Measurements from ENCODE around the gene RLN1. TPM values are rescaled to one million over a fixed set of nuclear protein-coding genes. Genes with fewer than 3 reads are reported as not detected.

Gene RLN1
- total and polyA plus RNA-seq, 2 experiments from 2014 or later: 1.2 to 3.0 TPM

DNA sequence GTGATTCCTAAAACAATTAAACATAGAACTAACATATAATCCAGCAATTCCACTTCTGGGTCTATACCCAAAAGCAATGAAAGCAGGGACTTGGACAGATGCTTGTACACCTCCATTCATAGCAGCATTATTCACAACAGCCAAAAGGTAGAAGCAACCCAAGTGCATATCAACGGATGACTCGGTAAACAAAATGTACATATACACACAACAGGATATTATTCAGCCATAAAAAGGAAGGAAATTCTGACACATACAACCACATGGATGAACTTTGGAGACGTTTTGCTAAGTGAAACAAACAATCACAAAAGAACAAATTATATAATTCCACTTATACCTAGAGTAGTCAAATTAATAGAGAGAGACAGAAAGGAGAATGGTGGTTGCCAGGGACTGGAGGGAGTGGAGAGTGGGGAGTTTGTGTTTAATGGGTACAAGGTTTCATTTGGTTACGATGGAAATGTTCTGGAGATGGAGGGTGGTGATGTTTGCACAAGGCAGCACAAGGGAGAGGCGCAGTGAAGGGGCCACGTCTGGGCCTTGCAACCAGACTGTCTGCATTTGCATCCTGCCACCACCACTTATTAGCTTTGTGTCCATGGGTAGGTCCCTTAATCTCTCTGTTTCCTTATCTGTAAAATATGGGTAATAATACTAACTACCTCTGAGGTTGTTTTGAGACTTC is 36.3 kb upstream of the RLN1 start:
- no peak for ATAC-seq
- Histone ChIP-seq H3K79me2 (replicated peaks; ENCODE audit: insufficient read depth) (no peaks in the 10 kb centered on the region), H3K4me2 (no peak overlapping the region), H3K27me3 (ENCODE audit: insufficient read depth) (no peaks in the 10 kb centered on the region), H3F3A (replicated peaks; ENCODE audit: low read depth) (no peaks in the 10 kb centered on the region), H3K27ac (ENCODE audit: low read depth) (no peak overlapping the region), H3K36me3 (ENCODE audit: insufficient read depth) (no peaks in the 10 kb centered on the region), H2AFZ (no peak overlapping the region), H3K4me3 (no peak overlapping the region), H3K4me1 (ENCODE audit: insufficient read depth) (peaks cover 7% of the 10 kb centered on the region), H4K20me1 (replicated peaks; ENCODE audit: insufficient read depth) (no peaks in the 10 kb centered on the region), H3K9me2 (ENCODE audit: insufficient read depth) (0 out of 2 replicates have a peak, but pooled peaks cover 3% of the 10 kb centered on the region)
- no peaks in the 10 kb centered on the region for H3K36me3 Mint-ChIP-seq (ENCODE audit: low read depth)
- peaks cover 3% of the 10 kb centered on the region for H3K27me3 Mint-ChIP-seq (ENCODE audit: insufficient read depth, low read depth, poor library complexity)
- TF ChIP-seq EZH2phosphoT487 (IDR thresholded peaks at IDR 0.05; ENCODE audit: unreplicated experiment) (no peak), CREB1 (CRISPR knock-in tag; IDR thresholded peaks at IDR 0.05; ENCODE audit: low read depth) (no peak), STAT1 (IDR thresholded peaks at IDR 0.05; ENCODE audit: unreplicated experiment) (no peak), JUNB (IDR thresholded peaks at IDR 0.05; ENCODE audit: unreplicated experiment) (no peak), ZNF114 (CRISPR knock-in tag; IDR thresholded peaks at IDR 0.05) (no peak), NANOG (IDR thresholded peaks at IDR 0.05; ENCODE audit: borderline replicate concordance) (no peak), POLR2AphosphoS5 (IDR thresholded peaks at IDR 0.05; ENCODE audit: low read depth) (no peak), EZH2 (IDR thresholded peaks at IDR 0.05; ENCODE audit: low read depth, unreplicated experiment) (no peak), ZNF331 (CRISPR knock-in tag; IDR thresholded peaks at IDR 0.05; ENCODE audit: low read depth) (no peak)
- TF ChIP-seq, protein P1, sequence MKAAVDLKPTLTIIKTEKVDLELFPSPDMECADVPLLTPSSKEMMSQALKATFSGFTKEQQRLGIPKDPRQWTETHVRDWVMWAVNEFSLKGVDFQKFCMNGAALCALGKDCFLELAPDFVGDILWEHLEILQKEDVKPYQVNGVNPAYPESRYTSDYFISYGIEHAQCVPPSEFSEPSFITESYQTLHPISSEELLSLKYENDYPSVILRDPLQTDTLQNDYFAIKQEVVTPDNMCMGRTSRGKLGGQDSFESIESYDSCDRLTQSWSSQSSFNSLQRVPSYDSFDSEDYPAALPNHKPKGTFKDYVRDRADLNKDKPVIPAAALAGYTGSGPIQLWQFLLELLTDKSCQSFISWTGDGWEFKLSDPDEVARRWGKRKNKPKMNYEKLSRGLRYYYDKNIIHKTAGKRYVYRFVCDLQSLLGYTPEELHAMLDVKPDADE (IDR thresholded peaks at IDR 0.05): no peak
- TF ChIP-seq, protein P2, sequence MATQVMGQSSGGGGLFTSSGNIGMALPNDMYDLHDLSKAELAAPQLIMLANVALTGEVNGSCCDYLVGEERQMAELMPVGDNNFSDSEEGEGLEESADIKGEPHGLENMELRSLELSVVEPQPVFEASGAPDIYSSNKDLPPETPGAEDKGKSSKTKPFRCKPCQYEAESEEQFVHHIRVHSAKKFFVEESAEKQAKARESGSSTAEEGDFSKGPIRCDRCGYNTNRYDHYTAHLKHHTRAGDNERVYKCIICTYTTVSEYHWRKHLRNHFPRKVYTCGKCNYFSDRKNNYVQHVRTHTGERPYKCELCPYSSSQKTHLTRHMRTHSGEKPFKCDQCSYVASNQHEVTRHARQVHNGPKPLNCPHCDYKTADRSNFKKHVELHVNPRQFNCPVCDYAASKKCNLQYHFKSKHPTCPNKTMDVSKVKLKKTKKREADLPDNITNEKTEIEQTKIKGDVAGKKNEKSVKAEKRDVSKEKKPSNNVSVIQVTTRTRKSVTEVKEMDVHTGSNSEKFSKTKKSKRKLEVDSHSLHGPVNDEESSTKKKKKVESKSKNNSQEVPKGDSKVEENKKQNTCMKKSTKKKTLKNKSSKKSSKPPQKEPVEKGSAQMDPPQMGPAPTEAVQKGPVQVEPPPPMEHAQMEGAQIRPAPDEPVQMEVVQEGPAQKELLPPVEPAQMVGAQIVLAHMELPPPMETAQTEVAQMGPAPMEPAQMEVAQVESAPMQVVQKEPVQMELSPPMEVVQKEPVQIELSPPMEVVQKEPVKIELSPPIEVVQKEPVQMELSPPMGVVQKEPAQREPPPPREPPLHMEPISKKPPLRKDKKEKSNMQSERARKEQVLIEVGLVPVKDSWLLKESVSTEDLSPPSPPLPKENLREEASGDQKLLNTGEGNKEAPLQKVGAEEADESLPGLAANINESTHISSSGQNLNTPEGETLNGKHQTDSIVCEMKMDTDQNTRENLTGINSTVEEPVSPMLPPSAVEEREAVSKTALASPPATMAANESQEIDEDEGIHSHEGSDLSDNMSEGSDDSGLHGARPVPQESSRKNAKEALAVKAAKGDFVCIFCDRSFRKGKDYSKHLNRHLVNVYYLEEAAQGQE (IDR thresholded peaks at IDR 0.05; ENCODE audit: unreplicated experiment): no peak
- TF ChIP-seq, protein P3, sequence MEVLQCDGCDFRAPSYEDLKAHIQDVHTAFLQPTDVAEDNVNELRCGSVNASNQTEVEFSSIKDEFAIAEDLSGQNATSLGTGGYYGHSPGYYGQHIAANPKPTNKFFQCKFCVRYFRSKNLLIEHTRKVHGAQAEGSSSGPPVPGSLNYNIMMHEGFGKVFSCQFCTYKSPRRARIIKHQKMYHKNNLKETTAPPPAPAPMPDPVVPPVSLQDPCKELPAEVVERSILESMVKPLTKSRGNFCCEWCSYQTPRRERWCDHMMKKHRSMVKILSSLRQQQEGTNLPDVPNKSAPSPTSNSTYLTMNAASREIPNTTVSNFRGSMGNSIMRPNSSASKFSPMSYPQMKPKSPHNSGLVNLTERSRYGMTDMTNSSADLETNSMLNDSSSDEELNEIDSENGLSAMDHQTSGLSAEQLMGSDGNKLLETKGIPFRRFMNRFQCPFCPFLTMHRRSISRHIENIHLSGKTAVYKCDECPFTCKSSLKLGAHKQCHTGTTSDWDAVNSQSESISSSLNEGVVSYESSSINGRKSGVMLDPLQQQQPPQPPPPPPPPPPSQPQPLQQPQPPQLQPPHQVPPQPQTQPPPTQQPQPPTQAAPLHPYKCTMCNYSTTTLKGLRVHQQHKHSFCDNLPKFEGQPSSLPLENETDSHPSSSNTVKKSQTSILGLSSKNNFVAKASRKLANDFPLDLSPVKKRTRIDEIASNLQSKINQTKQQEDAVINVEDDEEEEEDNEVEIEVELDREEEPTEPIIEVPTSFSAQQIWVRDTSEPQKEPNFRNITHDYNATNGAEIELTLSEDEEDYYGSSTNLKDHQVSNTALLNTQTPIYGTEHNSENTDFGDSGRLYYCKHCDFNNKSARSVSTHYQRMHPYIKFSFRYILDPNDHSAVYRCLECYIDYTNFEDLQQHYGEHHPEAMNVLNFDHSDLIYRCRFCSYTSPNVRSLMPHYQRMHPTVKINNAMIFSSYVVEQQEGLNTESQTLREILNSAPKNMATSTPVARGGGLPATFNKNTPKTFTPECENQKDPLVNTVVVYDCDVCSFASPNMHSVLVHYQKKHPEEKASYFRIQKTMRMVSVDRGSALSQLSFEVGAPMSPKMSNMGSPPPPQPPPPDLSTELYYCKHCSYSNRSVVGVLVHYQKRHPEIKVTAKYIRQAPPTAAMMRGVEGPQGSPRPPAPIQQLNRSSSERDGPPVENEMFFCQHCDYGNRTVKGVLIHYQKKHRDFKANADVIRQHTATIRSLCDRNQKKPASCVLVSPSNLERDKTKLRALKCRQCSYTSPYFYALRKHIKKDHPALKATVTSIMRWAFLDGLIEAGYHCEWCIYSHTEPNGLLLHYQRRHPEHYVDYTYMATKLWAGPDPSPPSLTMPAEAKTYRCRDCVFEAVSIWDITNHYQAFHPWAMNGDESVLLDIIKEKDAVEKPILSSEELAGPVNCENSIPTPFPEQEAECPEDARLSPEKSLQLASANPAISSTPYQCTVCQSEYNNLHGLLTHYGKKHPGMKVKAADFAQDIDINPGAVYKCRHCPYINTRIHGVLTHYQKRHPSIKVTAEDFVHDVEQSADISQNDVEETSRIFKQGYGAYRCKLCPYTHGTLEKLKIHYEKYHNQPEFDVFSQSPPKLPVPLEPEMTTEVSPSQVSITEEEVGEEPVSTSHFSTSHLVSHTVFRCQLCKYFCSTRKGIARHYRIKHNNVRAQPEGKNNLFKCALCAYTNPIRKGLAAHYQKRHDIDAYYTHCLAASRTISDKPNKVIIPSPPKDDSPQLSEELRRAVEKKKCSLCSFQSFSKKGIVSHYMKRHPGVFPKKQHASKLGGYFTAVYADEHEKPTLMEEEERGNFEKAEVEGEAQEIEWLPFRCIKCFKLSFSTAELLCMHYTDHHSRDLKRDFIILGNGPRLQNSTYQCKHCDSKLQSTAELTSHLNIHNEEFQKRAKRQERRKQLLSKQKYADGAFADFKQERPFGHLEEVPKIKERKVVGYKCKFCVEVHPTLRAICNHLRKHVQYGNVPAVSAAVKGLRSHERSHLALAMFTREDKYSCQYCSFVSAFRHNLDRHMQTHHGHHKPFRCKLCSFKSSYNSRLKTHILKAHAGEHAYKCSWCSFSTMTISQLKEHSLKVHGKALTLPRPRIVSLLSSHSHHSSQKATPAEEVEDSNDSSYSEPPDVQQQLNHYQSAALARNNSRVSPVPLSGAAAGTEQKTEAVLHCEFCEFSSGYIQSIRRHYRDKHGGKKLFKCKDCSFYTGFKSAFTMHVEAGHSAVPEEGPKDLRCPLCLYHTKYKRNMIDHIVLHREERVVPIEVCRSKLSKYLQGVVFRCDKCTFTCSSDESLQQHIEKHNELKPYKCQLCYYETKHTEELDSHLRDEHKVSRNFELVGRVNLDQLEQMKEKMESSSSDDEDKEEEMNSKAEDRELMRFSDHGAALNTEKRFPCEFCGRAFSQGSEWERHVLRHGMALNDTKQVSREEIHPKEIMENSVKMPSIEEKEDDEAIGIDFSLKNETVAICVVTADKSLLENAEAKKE (CRISPR knock-in tag; IDR thresholded peaks at IDR 0.05): no peak
- TF ChIP-seq, protein P4, sequence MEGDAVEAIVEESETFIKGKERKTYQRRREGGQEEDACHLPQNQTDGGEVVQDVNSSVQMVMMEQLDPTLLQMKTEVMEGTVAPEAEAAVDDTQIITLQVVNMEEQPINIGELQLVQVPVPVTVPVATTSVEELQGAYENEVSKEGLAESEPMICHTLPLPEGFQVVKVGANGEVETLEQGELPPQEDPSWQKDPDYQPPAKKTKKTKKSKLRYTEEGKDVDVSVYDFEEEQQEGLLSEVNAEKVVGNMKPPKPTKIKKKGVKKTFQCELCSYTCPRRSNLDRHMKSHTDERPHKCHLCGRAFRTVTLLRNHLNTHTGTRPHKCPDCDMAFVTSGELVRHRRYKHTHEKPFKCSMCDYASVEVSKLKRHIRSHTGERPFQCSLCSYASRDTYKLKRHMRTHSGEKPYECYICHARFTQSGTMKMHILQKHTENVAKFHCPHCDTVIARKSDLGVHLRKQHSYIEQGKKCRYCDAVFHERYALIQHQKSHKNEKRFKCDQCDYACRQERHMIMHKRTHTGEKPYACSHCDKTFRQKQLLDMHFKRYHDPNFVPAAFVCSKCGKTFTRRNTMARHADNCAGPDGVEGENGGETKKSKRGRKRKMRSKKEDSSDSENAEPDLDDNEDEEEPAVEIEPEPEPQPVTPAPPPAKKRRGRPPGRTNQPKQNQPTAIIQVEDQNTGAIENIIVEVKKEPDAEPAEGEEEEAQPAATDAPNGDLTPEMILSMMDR (conservative IDR thresholded peaks at IDR 0.05; ENCODE audit: low read depth in 2 of 2): no peak
- H3K4me1 Mint-ChIP-seq: peaks cover 13% of the 10 kb centered on the region
- DNase-seq (ENCODE audit: low spot score): no peak
- H3K4me3 Mint-ChIP-seq: no peak overlapping the region
- peak overlapping the region; percentile 15; the same call in 1 of the 2 replicates for H3K27ac Mint-ChIP-seq
- H3K9me3 Mint-ChIP-seq: no peaks in the 10 kb centered on the region
